Measurements from ENCODE around the gene GUCY2C.
"Not testable (repeated sequence)": the region's sequence is repeated elsewhere in the genome, so short reads cannot be mapped to it uniquely, and the experiment has no call there.

The GUCY2C gene

DNA sequence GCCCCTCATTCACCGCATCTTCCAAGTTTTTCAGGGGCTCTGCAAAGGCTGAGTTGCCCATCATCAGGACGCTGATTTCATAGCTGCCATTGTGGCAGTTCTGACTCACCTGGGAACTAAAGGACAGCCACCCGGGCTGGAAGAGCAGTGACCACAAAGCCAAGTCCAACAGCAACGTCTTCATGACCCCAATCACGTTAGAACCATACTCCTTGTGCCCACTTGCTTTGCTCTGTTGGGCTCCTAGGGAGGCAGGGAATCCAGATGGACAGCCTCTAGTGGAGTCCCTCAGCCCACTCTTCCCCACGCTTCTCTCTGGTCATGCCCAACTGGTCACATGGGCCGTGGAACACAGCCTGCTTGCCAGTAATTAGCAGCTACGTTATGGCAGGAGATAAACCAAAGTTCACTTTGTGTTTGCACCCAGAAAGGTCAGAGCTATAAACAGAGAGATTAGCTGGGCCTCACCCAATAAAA, at the start of gene GUCY2C:
GUCY2C (minus strand) TSS at position 335 of the 477 bp plus-strand sequence; CDS start at position 184, 151 bp downstream.
- no peak within 1 kb of the TSS for H3K9ac ChIP-seq (ENCODE audit: low read depth, low read length)
- H3K4me3 ChIP-seq (ENCODE audit: low read depth, low read length) = no peak within 1 kb of the TSS

DNA sequence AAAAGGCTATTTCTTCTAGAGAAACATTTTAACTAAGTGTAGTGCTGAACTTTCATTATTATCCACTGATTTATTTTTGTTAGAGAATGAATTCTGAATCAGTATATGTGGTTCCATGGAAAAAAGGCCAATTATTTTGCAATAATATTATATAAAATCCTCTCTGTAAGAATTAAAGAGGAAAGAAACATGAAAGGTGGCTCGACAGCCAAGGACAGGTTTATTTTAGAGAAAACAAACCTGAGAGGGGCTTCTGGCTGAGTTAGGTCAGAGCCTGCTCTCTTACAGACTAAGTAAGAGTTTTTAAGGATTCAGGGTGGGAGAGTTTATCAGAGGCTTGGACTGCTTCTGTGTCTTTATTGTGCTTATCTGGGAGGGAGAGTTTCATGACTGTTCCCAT, 46.7 kb upstream of the GUCY2C start:
- Histone ChIP-seq H3K36me3 (ENCODE audit: control insufficient read depth, insufficient read depth, low read length) (no peaks in the 10 kb centered on the region), H3K4me3 (ENCODE audit: low read depth, low read length) (no peak overlapping the region), H3K9ac (ENCODE audit: low read depth, low read length) (no peak overlapping the region), H3K27me3 (ENCODE audit: control insufficient read depth, insufficient read depth, low read length) (no peaks in the 10 kb centered on the region), H3K9me3 (ENCODE audit: control insufficient read depth, insufficient read depth, low read length) (peaks cover 9% of the 10 kb centered on the region), H3K4me1 (ENCODE audit: control insufficient read depth, insufficient read depth, low read length) (no peaks in the 10 kb centered on the region)

More for the DNA sequence above, at the start of gene GUCY2C:
- Histone ChIP-seq H3K4me1 (ENCODE audit: control insufficient read depth, insufficient read depth, low read length) (no peaks in the 10 kb centered on the region), H3K27me3 (ENCODE audit: control insufficient read depth, insufficient read depth, low read length) (peaks cover 16% of the 10 kb centered on the region), H3K36me3 (ENCODE audit: control insufficient read depth, insufficient read depth, low read length) (no peaks in the 10 kb centered on the region), H3K9me3 (ENCODE audit: control insufficient read depth, insufficient read depth, low read length) (no peaks in the 10 kb centered on the region)

DNA sequence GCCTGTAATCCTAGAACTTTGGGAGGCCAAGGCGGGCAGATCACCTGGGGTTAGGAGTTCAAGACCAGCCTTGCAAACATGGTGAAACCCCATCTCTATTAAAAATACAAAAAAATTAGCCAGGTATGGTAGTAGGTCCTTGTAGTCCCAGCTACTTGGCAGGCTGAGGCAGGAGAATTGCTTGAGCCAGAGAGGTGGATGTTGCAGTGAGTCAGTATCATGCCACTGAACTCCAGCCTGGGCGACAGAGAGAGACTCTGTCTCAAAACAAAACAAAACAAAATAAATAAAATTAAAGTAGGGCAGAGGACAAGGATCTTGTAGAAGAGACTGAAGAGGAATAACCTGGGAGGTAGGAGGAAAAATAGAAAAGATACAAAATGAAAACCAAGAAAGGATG, 45.5 kb upstream of the GUCY2C start:
- H3K4me1 ChIP-seq (ENCODE audit: control insufficient read depth, insufficient read depth, low read length) = no peaks in the 10 kb centered on the region
- H3K4me3 ChIP-seq (ENCODE audit: low read depth, low read length) = no peak overlapping the region
- H3K27me3 ChIP-seq (ENCODE audit: control insufficient read depth, insufficient read depth, low read length) = no peaks in the 10 kb centered on the region
- peaks cover 9% of the 10 kb centered on the region for H3K9me3 ChIP-seq (ENCODE audit: control insufficient read depth, insufficient read depth, low read length)
- H3K36me3 ChIP-seq (ENCODE audit: control insufficient read depth, insufficient read depth, low read length) = no peaks in the 10 kb centered on the region
- H3K9ac ChIP-seq (ENCODE audit: low read depth, low read length) = no peak overlapping the region

DNA sequence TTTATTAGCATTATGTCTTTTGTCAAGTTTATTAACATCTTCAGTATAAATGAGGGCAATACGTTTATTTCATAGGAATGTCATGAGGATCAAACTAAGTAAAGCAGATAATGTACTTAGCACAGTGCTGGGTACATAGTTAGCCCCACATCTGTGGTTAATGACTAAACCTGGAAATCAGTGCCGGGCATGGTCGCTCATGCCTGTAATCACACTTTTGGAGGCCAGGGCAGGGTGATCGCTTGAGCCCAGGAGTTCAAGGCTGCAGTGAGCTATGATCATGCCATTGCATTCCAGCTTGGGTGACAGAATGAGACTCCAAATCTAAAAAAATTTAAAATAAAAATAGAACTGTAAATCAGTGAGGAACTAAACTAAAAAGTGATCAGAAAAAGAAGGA, 44.8 kb upstream of the GUCY2C start:
- H3K27me3 ChIP-seq (ENCODE audit: control insufficient read depth, insufficient read depth, low read length) = no peaks in the 10 kb centered on the region
- H3K36me3 ChIP-seq (ENCODE audit: control insufficient read depth, insufficient read depth, low read length) = no peaks in the 10 kb centered on the region
- peaks cover 9% of the 10 kb centered on the region for H3K9me3 ChIP-seq (ENCODE audit: control insufficient read depth, insufficient read depth, low read length)
- H3K9ac ChIP-seq (ENCODE audit: low read depth, low read length) = no peak overlapping the region
- no peak overlapping the region for H3K4me3 ChIP-seq (ENCODE audit: low read depth, low read length)
- no peaks in the 10 kb centered on the region for H3K4me1 ChIP-seq (ENCODE audit: control insufficient read depth, insufficient read depth, low read length)

DNA sequence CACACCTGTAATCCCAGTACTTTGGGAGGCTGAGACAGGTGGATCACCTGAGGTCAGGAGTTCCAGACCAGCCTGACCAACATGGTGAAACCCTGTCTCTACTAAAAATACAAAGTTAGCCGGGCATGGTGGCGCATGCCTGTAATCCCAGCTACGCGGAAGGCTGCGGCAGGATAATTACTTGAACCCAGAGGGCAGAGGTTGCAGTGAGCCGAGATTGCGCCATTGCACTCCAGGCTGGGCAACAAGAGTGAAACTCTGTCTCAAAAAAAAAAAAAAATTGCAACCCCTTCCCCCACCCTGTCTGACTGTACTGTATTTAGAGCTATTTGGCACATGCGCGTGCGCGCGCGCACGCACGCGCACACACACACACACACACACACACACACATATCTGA, 40.0 kb upstream of the GUCY2C start:
- H3K9me3 ChIP-seq (ENCODE audit: control insufficient read depth, insufficient read depth, low read length); H3K4me3 ChIP-seq (ENCODE audit: low read depth, low read length); H3K4me1 ChIP-seq (ENCODE audit: control insufficient read depth, insufficient read depth, low read length); H3K27me3 ChIP-seq (ENCODE audit: control insufficient read depth, insufficient read depth, low read length); H3K36me3 ChIP-seq (ENCODE audit: control insufficient read depth, insufficient read depth, low read length); H3K9ac ChIP-seq (ENCODE audit: low read depth, low read length): not testable (repeated sequence)

DNA sequence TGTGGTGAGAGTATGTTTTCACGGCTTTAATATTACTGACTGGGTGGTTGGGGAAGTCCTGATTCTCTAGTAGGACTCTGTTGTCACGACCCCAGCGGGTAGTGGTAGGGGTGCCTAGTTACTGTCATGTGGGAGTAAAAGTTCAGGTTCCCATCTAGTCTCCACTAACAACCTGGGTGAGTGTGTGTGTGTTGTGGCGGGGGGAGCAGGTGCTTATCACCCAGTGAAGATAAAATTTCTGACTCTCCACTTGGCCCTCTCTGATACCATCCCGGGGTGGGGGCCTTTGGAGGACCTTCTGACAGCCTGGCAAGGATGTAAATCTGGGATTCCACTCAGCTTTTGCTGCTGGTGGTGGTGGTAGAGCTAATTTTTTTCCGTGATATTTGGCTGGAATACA, 35.4 kb upstream of the GUCY2C start:
- Histone ChIP-seq H3K9ac (ENCODE audit: low read depth, low read length) (no peak overlapping the region), H3K9me3 (ENCODE audit: control insufficient read depth, insufficient read depth, low read length) (no peaks in the 10 kb centered on the region), H3K4me1 (ENCODE audit: control insufficient read depth, insufficient read depth, low read length) (no peaks in the 10 kb centered on the region)

DNA sequence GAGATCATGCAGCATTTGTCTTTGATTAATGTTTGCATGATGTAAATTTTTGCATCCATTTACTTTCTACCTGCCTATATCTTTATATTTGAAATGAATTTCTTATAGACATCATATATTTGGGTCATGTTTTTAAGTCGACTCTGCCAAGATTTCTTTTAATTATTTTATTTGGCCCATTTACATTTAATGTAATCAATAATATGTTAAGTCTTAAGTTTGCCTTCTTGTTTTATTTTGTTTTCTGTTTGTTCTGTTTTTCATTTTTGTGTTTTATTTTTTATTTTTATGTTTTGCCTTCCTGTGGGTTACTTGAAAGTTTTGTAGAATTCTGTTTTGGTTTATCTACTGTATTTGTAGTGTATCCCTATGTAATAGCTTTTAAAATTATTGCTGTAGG, 33.2 kb upstream of the GUCY2C start:
- no peaks in the 10 kb centered on the region for H3K36me3 ChIP-seq (ENCODE audit: control insufficient read depth, insufficient read depth, low read length)
- no peaks in the 10 kb centered on the region for H3K4me1 ChIP-seq (ENCODE audit: control insufficient read depth, insufficient read depth, low read length)
- H3K27me3 ChIP-seq (ENCODE audit: control insufficient read depth, insufficient read depth, low read length) = no peaks in the 10 kb centered on the region
- no peaks in the 10 kb centered on the region for H3K9me3 ChIP-seq (ENCODE audit: control insufficient read depth, insufficient read depth, low read length)
- H3K4me3 ChIP-seq (ENCODE audit: low read depth, low read length) = no peak overlapping the region
- H3K9ac ChIP-seq (ENCODE audit: low read depth, low read length) = no peak overlapping the region

More for the DNA sequence above, 35.4 kb upstream of the GUCY2C start:
- Histone ChIP-seq H3K4me3 (ENCODE audit: low read depth, low read length) (no peak overlapping the region), H3K36me3 (ENCODE audit: control insufficient read depth, insufficient read depth, low read length) (no peaks in the 10 kb centered on the region), H3K27me3 (ENCODE audit: control insufficient read depth, insufficient read depth, low read length) (no peaks in the 10 kb centered on the region)

DNA sequence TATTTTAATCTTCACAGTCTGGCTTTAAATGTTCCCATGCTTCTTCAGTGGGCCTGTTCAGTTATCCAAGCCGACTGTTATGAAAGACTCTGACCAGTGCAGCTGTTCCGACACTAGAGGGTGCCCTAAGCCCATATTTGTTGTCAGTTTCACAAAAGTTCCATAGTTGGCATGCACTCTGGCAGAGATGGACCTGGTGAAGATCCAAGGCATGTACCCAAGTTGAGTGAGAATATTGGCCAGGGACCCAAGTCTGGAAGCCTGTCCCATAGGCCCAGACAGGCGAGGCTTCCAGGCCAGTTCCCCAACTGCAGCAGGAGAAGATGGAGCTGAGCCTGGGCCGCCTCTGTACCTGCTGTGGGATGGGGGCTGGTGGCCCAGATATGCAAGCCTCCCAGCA, 27.4 kb upstream of the GUCY2C start:
- Histone ChIP-seq H3K9ac (ENCODE audit: low read depth, low read length) (no peak overlapping the region), H3K4me3 (ENCODE audit: low read depth, low read length) (no peak overlapping the region), H3K9me3 (ENCODE audit: control insufficient read depth, insufficient read depth, low read length) (no peaks in the 10 kb centered on the region), H3K27me3 (ENCODE audit: control insufficient read depth, insufficient read depth, low read length) (no peaks in the 10 kb centered on the region), H3K36me3 (ENCODE audit: control insufficient read depth, insufficient read depth, low read length) (no peaks in the 10 kb centered on the region), H3K4me1 (ENCODE audit: control insufficient read depth, insufficient read depth, low read length) (no peaks in the 10 kb centered on the region)

DNA sequence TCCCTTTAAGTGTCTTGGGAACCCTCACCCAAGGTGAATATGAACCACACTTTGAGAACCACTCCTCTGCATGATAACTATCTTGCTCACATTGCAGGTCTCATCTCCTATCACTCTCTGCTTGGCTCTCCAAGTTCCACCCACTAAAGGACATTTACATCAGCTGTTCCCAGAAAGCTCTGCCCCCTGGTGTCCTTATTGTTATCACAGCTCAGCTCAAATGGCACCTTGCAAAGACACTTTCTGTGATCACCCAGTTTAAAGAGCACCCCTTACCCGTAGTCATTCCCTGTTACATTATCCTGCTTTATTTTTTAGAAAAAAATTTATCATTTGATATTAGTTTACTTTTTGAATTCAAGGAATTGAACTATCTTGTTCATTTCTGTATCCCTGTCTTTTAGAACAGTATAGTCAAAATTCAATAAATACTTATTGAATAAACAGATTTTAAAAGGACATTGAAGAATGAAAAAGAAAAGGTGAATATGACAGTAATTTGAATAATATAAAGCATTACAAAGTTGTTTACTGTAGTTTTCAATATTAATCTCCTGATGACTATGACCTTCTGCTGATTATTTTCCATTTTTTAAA, 20.5 kb upstream of the GUCY2C start:
- H3K9ac ChIP-seq (ENCODE audit: low read depth, low read length) = no peak overlapping the region
- H3K4me3 ChIP-seq (ENCODE audit: low read depth, low read length) = no peak overlapping the region
- no peaks in the 10 kb centered on the region for H3K36me3 ChIP-seq (ENCODE audit: control insufficient read depth, insufficient read depth, low read length)
- no peaks in the 10 kb centered on the region for H3K27me3 ChIP-seq (ENCODE audit: control insufficient read depth, insufficient read depth, low read length)
- peaks cover 28% of the 10 kb centered on the region for H3K4me1 ChIP-seq (ENCODE audit: control insufficient read depth, insufficient read depth, low read length)
- no peaks in the 10 kb centered on the region for H3K9me3 ChIP-seq (ENCODE audit: control insufficient read depth, insufficient read depth, low read length)

DNA sequence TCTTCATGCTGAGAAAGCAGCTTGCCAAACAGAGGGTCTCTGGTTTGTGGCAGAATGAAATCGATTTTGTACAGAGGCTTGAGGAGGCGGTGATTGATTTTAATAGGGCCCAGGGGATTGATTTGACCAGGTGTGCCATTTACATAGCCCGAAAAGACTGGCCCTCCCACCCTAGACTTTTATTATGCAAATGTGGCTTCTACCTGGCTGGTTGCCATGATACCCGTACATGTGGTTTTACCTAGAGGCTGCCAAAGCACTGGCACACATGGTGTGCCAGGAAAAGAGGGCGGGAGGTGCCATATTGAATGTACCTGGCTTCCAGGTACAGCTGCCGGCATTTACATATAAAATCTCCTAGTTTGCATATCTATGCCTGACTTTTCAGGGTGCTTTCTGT, 18.0 kb upstream of the GUCY2C start:
- Histone ChIP-seq H3K4me1 (ENCODE audit: control insufficient read depth, insufficient read depth, low read length) (peaks cover 40% of the 10 kb centered on the region), H3K9ac (ENCODE audit: low read depth, low read length) (no peak overlapping the region), H3K36me3 (ENCODE audit: control insufficient read depth, insufficient read depth, low read length) (no peaks in the 10 kb centered on the region), H3K27me3 (ENCODE audit: control insufficient read depth, insufficient read depth, low read length) (no peaks in the 10 kb centered on the region), H3K4me3 (ENCODE audit: low read depth, low read length) (peak overlapping the region; percentile 47), H3K9me3 (ENCODE audit: control insufficient read depth, insufficient read depth, low read length) (no peaks in the 10 kb centered on the region)

DNA sequence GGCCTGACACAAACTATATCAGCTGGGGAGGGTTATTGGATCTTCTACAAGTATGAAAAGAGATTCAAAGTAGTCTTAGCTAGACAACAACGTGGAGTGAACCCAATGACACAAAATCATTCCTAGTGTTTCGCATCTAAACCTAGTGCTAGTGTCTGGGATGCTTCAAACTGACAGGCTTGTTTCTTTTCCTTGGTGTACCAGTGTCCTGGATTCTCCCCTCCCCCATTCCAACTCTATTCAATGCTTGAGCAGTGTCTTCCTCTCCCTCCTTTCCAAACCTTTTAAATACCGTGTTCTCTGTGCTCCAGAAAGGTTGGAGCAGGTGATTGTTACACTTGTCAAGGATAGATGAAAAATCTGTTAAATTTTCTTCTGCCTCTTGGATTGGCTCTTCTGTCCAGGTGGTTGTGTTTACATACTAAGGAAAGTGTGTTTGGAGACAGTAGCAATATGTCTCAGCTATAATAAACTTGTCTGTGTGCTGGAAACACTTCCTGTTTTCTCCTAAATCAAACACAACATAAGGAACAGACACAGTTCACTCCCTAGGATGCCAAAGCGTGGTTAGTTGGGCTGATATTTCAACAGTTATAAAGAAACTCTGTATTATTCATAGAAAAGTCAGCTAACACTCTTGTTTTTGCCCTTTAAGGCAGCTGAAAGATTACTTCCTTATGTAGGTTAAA, 14.4 kb upstream of the GUCY2C start:
- Histone ChIP-seq H3K4me3 (ENCODE audit: low read depth, low read length) (peak overlapping the region; percentile 16), H3K27me3 (ENCODE audit: control insufficient read depth, insufficient read depth, low read length) (no peaks in the 10 kb centered on the region), H3K4me1 (ENCODE audit: control insufficient read depth, insufficient read depth, low read length) (peaks cover 33% of the 10 kb centered on the region), H3K36me3 (ENCODE audit: control insufficient read depth, insufficient read depth, low read length) (peaks cover 3% of the 10 kb centered on the region), H3K9me3 (ENCODE audit: control insufficient read depth, insufficient read depth, low read length) (no peaks in the 10 kb centered on the region), H3K9ac (ENCODE audit: low read depth, low read length) (peak overlapping the region; percentile 75)

DNA sequence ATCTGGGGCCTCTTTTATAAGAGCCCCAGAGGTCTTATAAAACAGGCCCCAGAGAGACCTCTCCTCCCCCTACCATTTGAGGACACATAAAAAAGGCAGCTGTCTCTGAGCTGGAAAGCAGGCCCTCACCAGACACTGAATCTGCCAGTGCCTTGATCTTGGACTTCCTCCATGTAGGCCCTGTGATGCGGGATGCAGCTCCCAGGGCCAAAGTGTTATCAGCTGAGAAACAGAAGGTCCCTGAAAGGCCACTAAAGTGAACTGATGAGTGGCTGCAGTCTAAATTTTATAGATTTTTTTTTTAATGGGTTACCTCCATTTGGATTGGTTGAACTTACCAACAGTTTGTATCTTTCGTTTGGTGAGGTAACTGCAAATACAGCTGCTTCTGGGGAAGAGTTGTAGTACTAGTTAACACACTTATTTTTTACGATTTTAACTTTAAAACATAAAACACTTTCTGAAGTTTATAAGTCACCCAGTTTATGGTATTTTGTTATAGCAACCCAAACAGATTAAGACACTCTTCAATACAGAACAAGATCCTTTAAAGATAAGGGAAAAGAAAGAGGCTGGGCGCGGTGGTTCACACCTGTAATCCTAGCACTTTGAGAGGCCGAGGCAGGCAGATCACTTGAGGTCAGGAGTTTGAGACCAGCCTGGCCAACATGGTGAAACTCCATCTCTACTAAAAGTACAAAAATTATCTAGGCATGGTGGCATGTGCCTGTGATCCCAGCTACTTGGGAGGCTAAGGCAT, 5.6 kb upstream of the GUCY2C start:
- Histone ChIP-seq H3K36me3 (ENCODE audit: control insufficient read depth, insufficient read depth, low read length) (peaks cover 22% of the 10 kb centered on the region), H3K4me1 (ENCODE audit: control insufficient read depth, insufficient read depth, low read length) (peaks cover 7% of the 10 kb centered on the region), H3K4me3 (ENCODE audit: low read depth, low read length) (no peak overlapping the region)

More for the DNA sequence above, 5.6 kb upstream of the GUCY2C start:
- Histone ChIP-seq H3K9me3 (ENCODE audit: control insufficient read depth, insufficient read depth, low read length) (no peaks in the 10 kb centered on the region), H3K27me3 (ENCODE audit: control insufficient read depth, insufficient read depth, low read length) (no peaks in the 10 kb centered on the region), H3K9ac (ENCODE audit: low read depth, low read length) (no peak overlapping the region)

Measured in iPS-15b (cell line).